Measurements from ENCODE around the gene PPP6R2.

DNA sequence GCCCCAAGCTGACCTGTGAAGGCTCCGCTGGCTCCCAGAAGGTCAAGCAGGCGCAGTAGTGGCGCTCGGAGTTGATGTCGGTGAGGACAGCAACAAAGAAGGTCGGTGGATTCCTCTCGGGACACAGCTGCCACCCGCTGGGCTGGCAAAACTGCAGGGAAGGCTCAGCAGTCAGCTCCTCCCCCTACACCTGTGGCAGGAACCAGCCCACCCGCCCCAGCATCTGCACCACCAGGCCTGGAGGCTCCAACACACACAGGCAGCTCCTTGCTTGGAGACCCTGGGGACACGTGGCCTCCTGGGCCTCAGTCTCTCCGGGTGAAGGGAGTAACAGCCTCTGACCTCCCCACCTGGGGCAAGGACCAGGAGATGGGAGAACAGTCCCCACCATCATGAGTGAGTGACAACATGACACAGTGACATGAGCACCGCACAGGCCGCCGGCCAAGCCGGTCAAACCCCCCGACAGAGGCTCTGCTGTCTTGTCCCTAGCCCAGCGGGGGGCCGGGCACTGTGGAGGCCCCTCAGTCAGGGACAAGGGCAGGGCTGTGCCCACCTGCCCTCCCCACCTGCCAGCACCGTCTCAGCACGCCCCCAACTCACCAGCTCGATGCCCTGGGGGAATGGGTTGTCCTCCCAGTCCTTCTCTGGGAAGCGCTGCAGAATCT lies 124.8 kb downstream of the PPP6R2 start:
- no peak for TF ChIP-seq YY1 (IDR thresholded peaks at IDR 0.05; ENCODE audit: insufficient read depth, insufficient read length)
- TF ChIP-seq ZNF274 (IDR thresholded peaks at IDR 0.05; ENCODE audit: low read depth, low read length): no peak

Measured in NT2/D1 (cell line).